Omental fat pad (tissue), 4 donors: Measurements from ENCODE around the gene BCLAF1. TPM values are rescaled to one million over a fixed set of nuclear protein-coding genes. Genes with fewer than 3 reads are reported as not detected.

Experiments
- ATAC-seq: fragments of 150-250 bp; one replicate; pipeline ENCODE4 v1.9.1; 2016; ENCODE audit warnings: mild to moderate bottlenecking, moderate library complexity; ENCODE audit not compliant: low FRiP score
- DNase-seq: peaks from one replicate; pipeline ENCODE4 v3.0.0-alpha.2; 2019; ENCODE audit warnings: low spot score
- CTCF ChIP-seq, 3 donors: fragments of 450-650 bp; IDR thresholded peaks; one replicate each; pipeline ENCODE4 v1.5.1; 2016 to 2017; ENCODE audit warnings: antibody characterized with exemption in 3 of 3, mild to moderate bottlenecking in 3 of 3, moderate library complexity in 2 of 3
- total RNA-seq, 4 donors: library from RNA; depleted of rRNA; stranded (reverse); fragments of >200 nt; gene quantifications; one replicate each; pipeline ENCODE4 v1.1.0, GENCODE V29; 2016

The BCLAF1 gene
- total RNA-seq, 4 donors from 2014 or later = 95.2 to 168 (median 148) TPM

GRCh38 chr6:136294621-136295020 is 5.0 kb upstream of the BCLAF1 start:
- TF ChIP-seq CTCF (IDR thresholded peaks at IDR 0.05) = no peak
- DNase-seq (no peak), ATAC-seq (no peak)

- DNase-seq (peak; percentile 31), ATAC-seq (peak; percentile 25)
- no peak for TF ChIP-seq CTCF (IDR thresholded peaks at IDR 0.05)
Measured at GRCh38 chr6:136290410-136291010, 864 bp upstream of the BCLAF1 start.

GRCh38 chr6:136289327-136289578 is 393 bp downstream of the BCLAF1 start:
- no peak for TF ChIP-seq CTCF (IDR thresholded peaks at IDR 0.05)

GRCh38 chr6:136288566-136289326 is 900 bp downstream of the BCLAF1 start:
- peak in 1 of 3 donors; percentile 3 for TF ChIP-seq CTCF (IDR thresholded peaks at IDR 0.05)
- peak; percentile 81 for ATAC-seq
- peak; percentile 68 for DNase-seq

More at GRCh38 chr6:136289327-136289578, 393 bp downstream of the BCLAF1 start:
- DNase-seq (peak; percentile 73), ATAC-seq (peak; percentile 79)

GRCh38 chr6:136284909-136285308 is 4.7 kb downstream of the BCLAF1 start:
- no peak for TF ChIP-seq CTCF (IDR thresholded peaks at IDR 0.05)
- DNase-seq = no peak
- no peak for ATAC-seq

- no peak for ATAC-seq
- no peak for TF ChIP-seq CTCF (IDR thresholded peaks at IDR 0.05)
- no peak for DNase-seq
Measured at GRCh38 chr6:136282906-136283305, 6.7 kb downstream of the BCLAF1 start.

GRCh38 chr6:136280032-136280609 is 9.5 kb downstream of the BCLAF1 start:
- DNase-seq (no peak), ATAC-seq (no peak)
- no peak for TF ChIP-seq CTCF (IDR thresholded peaks at IDR 0.05)
